Fibroblast of skin of left quadriceps (primary cell): ENCODE measurements around the gene IL21.
A peak's percentile ranks its signal among the peaks of the same experiment; 100 is the strongest.
"Not testable (repeated sequence)": the region's sequence is repeated elsewhere in the genome, so short reads cannot be mapped to it uniquely, and the experiment has no call there.

Experiments used
- DNase-seq, 2 experiments: peaks; one replicate each; pipeline ENCODE4 v3.0.0-alpha.2; 2013; ENCODE audit warnings: low read depth in 2 of 2

Gene IL21

GRCh38 chr4:122621016-122621507 lies at the start of gene IL21:
IL21 (minus strand) TSS chr4:122621066; CDS start chr4:122621011, 55 bp downstream.
- DNase-seq: no peak

- DNase-seq: no peak
Observed at GRCh38 chr4:122669911-122670738, 49.3 kb upstream of the IL21 start.

GRCh38 chr4:122668241-122668640 lies 47.4 kb upstream of the IL21 start:
- DNase-seq: peak; percentile 86 to 89

GRCh38 chr4:122666527-122667245 lies 45.8 kb upstream of the IL21 start:
- peak; percentile 97 to 98 for DNase-seq

GRCh38 chr4:122665161-122665929 lies 44.5 kb upstream of the IL21 start:
- DNase-seq: peak; percentile 62 to 69

- DNase-seq: peak in 1 of 2 experiments; percentile 38
Observed at GRCh38 chr4:122663814-122664610, 43.1 kb upstream of the IL21 start.

- DNase-seq: no peak
Observed at GRCh38 chr4:122663291-122663690, 42.4 kb upstream of the IL21 start.

- DNase-seq: no peak
Observed at GRCh38 chr4:122662701-122663100, 41.8 kb upstream of the IL21 start.

GRCh38 chr4:122661176-122662160 lies 40.6 kb upstream of the IL21 start:
- DNase-seq: no peak

GRCh38 chr4:122658818-122659295 lies 38.0 kb upstream of the IL21 start:
- no peak for DNase-seq

GRCh38 chr4:122658377-122658776 lies 37.5 kb upstream of the IL21 start:
- no peak for DNase-seq

GRCh38 chr4:122657553-122657952 lies 36.7 kb upstream of the IL21 start:
- DNase-seq: no peak

- DNase-seq: not testable (repeated sequence)
Observed at GRCh38 chr4:122656583-122656982, 35.7 kb upstream of the IL21 start.

- DNase-seq: no peak
Observed at GRCh38 chr4:122652379-122652778, 31.5 kb upstream of the IL21 start.

GRCh38 chr4:122650148-122650547 lies 29.3 kb upstream of the IL21 start:
- DNase-seq: no peak

- no peak for DNase-seq
Observed at GRCh38 chr4:122647656-122648055, 26.8 kb upstream of the IL21 start.

- DNase-seq: no peak
Observed at GRCh38 chr4:122643257-122643656, 22.4 kb upstream of the IL21 start.

GRCh38 chr4:122639181-122639580 lies 18.3 kb upstream of the IL21 start:
- DNase-seq: no peak

- DNase-seq: no peak
Observed at GRCh38 chr4:122636697-122637096, 15.8 kb upstream of the IL21 start.

GRCh38 chr4:122635205-122635604 lies 14.3 kb upstream of the IL21 start:
- DNase-seq: no peak
